Raji (cell line): ENCODE measurements around the gene UGT1A6.

Experiments used
- POLR2A ChIP-seq: IDR thresholded peaks from 2 replicates; pipeline ENCODE4 v1.6.1; 2011; ENCODE audit warnings: low read depth, low read length, control low read depth; ENCODE audit not compliant: insufficient read depth

Gene UGT1A6

DNA sequence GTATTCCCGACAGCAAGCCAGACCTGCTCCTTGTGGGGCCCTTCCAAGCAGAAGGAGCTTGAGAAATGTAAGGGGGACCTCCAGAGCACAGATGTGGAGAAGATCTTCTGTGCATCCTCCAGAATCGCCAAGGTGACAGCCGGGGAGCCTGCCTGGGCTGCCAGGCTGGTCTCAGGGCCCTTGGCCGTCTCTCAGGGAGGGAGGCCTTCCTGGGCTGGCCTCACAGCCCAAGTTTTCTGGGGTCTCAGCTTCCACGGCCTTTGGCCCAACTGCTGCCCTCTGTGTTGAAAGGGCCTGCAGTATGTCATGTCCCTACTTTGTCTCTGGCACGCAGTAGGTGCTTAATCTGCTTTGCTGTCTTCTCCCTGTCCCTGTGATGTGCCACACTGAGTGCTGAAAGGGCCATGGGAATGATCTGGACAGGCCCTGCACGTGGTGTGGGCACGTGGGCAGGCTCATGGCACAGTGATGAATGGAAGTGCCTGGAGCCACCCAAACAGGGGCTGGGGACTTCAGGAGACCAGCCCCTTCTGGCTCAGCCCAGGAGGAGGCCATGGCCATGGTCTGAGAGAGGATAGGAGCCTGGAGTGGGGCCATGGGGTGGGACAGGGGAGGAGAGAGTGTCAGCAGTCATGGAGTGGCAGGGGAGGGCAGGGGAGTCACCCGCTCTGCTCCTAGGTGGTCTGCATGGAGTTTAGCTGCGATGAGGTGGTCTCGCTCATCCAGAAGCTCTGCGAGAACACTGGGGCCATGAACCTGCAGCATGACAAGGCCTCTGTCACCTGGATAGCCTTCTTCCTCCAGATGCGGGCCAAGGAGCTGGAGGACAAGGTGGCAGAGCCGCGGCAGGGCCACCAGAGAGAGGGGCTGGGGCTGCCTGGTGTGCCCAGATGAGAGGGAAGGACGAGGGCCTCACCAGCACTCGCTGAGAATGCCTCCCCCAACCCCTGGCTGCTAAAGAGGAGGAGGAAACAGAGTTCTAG is 126.2 kb downstream of the UGT1A6 start:
- no peak for TF ChIP-seq POLR2A

DNA sequence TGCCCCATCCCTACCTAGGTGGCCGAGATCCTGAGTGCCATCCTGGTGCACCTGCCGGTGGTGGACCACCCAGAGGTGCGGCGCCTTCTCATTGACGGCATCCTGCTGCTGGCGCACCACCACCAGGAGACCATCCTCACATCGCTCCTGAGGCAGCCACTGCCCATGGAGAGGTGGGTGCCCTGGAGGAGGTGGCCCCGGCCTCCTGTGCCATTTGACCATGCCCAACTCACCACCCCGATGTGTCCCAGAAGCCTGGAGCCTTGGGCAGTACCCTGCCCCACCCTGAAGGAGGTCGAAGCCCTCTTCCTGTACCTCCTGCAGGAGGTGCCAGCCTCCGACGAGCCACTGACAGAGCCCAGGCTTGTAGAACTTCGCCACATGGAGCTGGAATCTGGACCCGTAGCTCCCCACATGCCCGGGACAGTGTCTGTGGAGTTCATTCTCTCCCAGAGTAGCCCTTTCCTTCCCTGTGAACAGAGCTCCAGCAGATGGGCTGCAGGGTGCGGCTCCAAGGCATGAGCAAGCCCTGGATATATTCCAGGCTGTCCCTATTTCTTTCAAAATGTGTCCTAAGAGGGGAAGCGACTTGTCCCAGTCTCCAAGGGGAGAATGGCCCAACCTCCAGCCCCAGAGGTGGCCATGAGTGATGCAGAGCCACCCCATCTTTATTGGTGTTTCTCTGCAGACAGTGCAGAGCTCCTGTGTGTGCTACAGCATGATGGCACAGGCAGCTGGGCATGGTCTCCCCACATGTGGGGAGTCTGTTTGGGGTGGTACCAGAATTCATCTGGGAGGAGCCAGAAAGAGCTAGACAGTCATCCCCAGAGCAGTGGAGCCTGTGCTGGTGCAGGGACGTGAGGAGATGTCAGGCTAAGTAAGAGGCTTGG is 127.4 kb downstream of the UGT1A6 start:
- TF ChIP-seq POLR2A = no peak

DNA sequence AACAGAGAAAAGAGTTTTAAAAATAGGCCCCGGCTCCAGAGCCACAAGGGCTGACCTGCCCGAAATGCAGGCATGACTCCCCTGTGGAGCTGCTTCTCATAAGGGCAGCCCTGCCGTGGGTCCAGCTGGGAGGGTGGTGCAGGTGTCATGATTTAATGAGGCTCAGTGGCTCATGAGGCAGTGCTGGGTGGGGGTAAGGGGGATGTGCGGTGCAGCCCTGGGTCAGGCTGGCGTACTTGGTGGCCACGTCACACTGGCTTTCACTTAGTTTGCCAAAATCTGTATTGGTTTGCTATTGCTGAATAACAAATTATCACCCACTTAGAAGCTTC is 128.1 kb downstream of the UGT1A6 start:
- TF ChIP-seq POLR2A = no peak

DNA sequence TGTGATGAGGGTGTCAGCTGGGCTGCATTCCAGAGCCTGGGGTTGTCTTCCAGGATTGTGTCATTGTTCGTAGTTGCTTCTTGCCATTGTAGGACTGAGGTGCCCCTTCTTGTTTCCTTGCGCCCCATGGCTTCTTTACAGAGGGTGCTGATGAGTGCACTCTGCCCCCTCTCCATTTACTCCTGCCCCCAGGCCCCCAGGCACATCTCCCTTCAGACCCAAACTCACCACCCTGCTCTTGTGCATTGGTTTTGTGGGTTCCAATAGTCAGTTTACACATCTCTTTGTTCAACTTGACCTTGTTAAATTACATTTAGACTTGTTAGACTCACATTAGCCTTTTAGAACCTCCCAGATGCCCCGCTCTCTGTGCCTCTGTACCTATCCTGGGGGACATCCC is 128.5 kb downstream of the UGT1A6 start:
- no peak for TF ChIP-seq POLR2A

DNA sequence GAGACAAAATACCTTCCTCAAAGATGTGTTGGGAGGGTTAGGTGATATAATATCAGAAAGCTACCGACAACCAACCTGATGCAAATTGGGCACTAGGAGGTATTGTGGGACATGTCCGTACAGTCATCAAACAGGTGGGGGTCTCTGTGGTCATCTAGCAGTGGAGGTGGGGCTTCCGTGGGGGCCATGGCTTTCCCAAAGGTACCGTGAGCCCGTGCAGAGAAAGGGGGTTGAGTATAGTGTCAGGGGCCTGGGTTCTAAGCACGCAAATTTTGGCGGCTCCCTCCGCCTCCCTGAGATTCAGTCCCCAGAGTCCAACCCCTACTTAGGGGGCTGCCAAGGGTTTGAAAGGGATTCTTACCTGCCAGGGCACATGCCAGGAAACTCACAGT is 129.0 kb downstream of the UGT1A6 start:
- no peak for TF ChIP-seq POLR2A

DNA sequence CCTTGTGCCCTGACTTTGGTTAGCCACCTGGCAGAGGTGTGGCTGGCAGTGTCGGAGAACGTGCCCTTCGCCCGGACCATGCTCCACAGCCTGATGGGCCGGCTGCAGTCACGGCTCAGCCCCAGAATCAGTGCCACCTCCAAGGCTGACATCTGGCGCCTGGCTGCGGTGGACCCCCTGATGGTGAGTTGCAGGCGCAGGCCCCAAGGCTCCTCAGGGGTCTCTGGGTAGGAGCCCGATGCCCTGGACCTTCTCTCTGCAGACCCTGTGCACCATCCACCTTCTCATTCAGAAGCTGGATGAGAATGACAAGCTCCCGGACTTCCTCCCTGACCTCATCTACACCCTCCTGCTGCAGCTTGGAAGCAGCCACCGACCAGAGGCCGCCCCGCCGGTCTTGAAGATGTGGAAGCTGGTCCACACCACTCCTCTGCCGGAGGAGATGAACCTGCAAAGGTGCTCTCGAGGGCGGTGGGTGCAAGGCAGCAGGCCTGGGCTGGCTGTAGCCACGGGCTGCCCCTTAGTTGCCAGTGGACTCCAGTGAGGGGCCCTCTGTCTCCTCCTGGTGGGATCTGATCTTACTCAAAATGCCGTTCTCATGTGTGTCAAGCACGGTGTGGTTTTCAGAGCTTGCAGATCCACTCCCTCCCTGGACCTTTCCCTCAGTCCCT is 129.5 kb downstream of the UGT1A6 start:
- TF ChIP-seq POLR2A = no peak
